HG02885 (cell line): ENCODE measurements around the gene CD59.
"Not testable (repeated sequence)": the region's sequence is repeated elsewhere in the genome, so short reads cannot be mapped to it uniquely, and the experiment has no call there.

Experiments
- ATAC-seq: cut with Tn5 transposase; IDR thresholded peaks from one replicate; pipeline ENCODE4 v1.9.1; 2021; ENCODE audit warnings: mild to moderate bottlenecking; ENCODE audit not compliant: unreplicated experiment, poor library complexity

Gene CD59

GRCh38 chr11:33747979-33748378 is 11.8 kb upstream of the CD59 start:
- ATAC-seq = no peak

GRCh38 chr11:33743291-33743690 is 7.1 kb upstream of the CD59 start:
- no peak for ATAC-seq

- peak; percentile 46 for ATAC-seq
Observed at GRCh38 chr11:33742249-33742851, 6.1 kb upstream of the CD59 start.

- no peak for ATAC-seq
Observed at GRCh38 chr11:33741806-33742205, 5.6 kb upstream of the CD59 start.

GRCh38 chr11:33737362-33737821 is 1.2 kb upstream of the CD59 start:
- ATAC-seq = no peak

GRCh38 chr11:33735271-33736147 is 714 bp downstream of the CD59 start:
- peak; percentile 57 for ATAC-seq

- no peak for ATAC-seq
Observed at GRCh38 chr11:33734441-33735270, 1.6 kb downstream of the CD59 start.

- ATAC-seq = no peak
Observed at GRCh38 chr11:33733980-33734379, 2.2 kb downstream of the CD59 start.

GRCh38 chr11:33731723-33732531 is 4.3 kb downstream of the CD59 start:
- no peak for ATAC-seq

GRCh38 chr11:33730716-33731115 is 5.5 kb downstream of the CD59 start:
- no peak for ATAC-seq

- ATAC-seq = not testable (repeated sequence)
Observed at GRCh38 chr11:33729072-33729664, 7.1 kb downstream of the CD59 start.

GRCh38 chr11:33727539-33727938 is 8.7 kb downstream of the CD59 start:
- ATAC-seq = not testable (repeated sequence)

- no peak for ATAC-seq
Observed at GRCh38 chr11:33725496-33725895, 10.7 kb downstream of the CD59 start.

- no peak for ATAC-seq
Observed at GRCh38 chr11:33724644-33725035, 11.6 kb downstream of the CD59 start.

GRCh38 chr11:33723238-33723881 is 12.9 kb downstream of the CD59 start:
- ATAC-seq = peak; percentile 17

- ATAC-seq = peak; percentile 93
Observed at GRCh38 chr11:33722590-33723234, 13.5 kb downstream of the CD59 start.

GRCh38 chr11:33721984-33722383 is 14.2 kb downstream of the CD59 start:
- ATAC-seq = no peak

GRCh38 chr11:33721426-33721825 is 14.8 kb downstream of the CD59 start:
- ATAC-seq = no peak

GRCh38 chr11:33719587-33719986 is 16.6 kb downstream of the CD59 start:
- ATAC-seq = no peak
